NCI-H1105 (cell line): ENCODE measurements around the gene TBC1D12.

Experiments used
- DNase-seq: peaks from one replicate; lab custom pipeline; 2025; lab: John Stamatoyannopoulos, UW

TBC1D12 gene

GRCh38 chr10:94407668-94408067 lies 5.3 kb downstream of the TBC1D12 start:
- DNase-seq: no peak

GRCh38 chr10:94409021-94409657 lies 6.8 kb downstream of the TBC1D12 start:
- DNase-seq: no peak

- no peak for DNase-seq
These were observed 9.0 kb downstream of the TBC1D12 start for GRCh38 chr10:94411304-94411703.

GRCh38 chr10:94412449-94412848 lies 10.1 kb downstream of the TBC1D12 start:
- no peak for DNase-seq

GRCh38 chr10:94413361-94413760 lies 11.0 kb downstream of the TBC1D12 start:
- DNase-seq: no peak

- DNase-seq: no peak
These were observed 14.6 kb downstream of the TBC1D12 start for GRCh38 chr10:94416896-94417295.

GRCh38 chr10:94417321-94417720 lies 15.0 kb downstream of the TBC1D12 start:
- no peak for DNase-seq

GRCh38 chr10:94420516-94420915 lies 18.2 kb downstream of the TBC1D12 start:
- no peak for DNase-seq

GRCh38 chr10:94420998-94421528 lies 18.7 kb downstream of the TBC1D12 start:
- DNase-seq: no peak

- DNase-seq: no peak
These were observed 21.3 kb downstream of the TBC1D12 start for GRCh38 chr10:94423627-94424026.

GRCh38 chr10:94424714-94425337 lies 22.5 kb downstream of the TBC1D12 start:
- DNase-seq: no peak

- no peak for DNase-seq
These were observed 23.6 kb downstream of the TBC1D12 start for GRCh38 chr10:94425942-94426341.

- no peak for DNase-seq
These were observed 24.8 kb downstream of the TBC1D12 start for GRCh38 chr10:94427166-94427565.

- DNase-seq: no peak
These were observed 26.7 kb downstream of the TBC1D12 start for GRCh38 chr10:94428766-94429707.

GRCh38 chr10:94430701-94431100 lies 28.4 kb downstream of the TBC1D12 start:
- DNase-seq: no peak

GRCh38 chr10:94432443-94432842 lies 30.1 kb downstream of the TBC1D12 start:
- DNase-seq: no peak

- no peak for DNase-seq
These were observed 37.0 kb downstream of the TBC1D12 start for GRCh38 chr10:94439275-94439861.

- no peak for DNase-seq
These were observed 37.8 kb downstream of the TBC1D12 start for GRCh38 chr10:94440096-94440495.

- no peak for DNase-seq
These were observed 40.7 kb downstream of the TBC1D12 start for GRCh38 chr10:94443047-94443446.

- DNase-seq: no peak
These were observed 41.2 kb downstream of the TBC1D12 start for GRCh38 chr10:94443549-94443948.

GRCh38 chr10:94450782-94451181 lies 48.4 kb downstream of the TBC1D12 start:
- no peak for DNase-seq

- no peak for DNase-seq
These were observed 49.7 kb downstream of the TBC1D12 start for GRCh38 chr10:94451883-94452519.
